Ishikawa (cell line): ENCODE measurements around the gene GCG.

Source experiments
- CEBPB ChIP-seq: IDR thresholded peaks from 2 replicates; pipeline ENCODE4 v1.6.1; 2012
- CREB1 ChIP-seq: IDR thresholded peaks from 2 replicates; pipeline ENCODE4 v1.6.1; 2012; ENCODE audit warnings: low read depth
- EGR1 ChIP-seq: IDR thresholded peaks from 2 replicates; pipeline ENCODE4 v1.6.1; 2012
- EP300 ChIP-seq: IDR thresholded peaks from 2 replicates; pipeline ENCODE4 v1.6.1; 2012; ENCODE audit warnings: borderline replicate concordance
- FOXM1 ChIP-seq: IDR thresholded peaks from 2 replicates; pipeline ENCODE4 v1.6.1; 2012; ENCODE audit warnings: low read depth, borderline replicate concordance
- NFIC ChIP-seq: IDR thresholded peaks from 2 replicates; pipeline ENCODE4 v1.6.1; 2012
- RAD21 ChIP-seq: IDR thresholded peaks from 2 replicates; pipeline ENCODE4 v1.6.1; 2012; ENCODE audit warnings: low read depth
- REST ChIP-seq: IDR thresholded peaks from 2 replicates; pipeline ENCODE4 v1.6.1; 2012; ENCODE audit warnings: low read depth, mild to moderate bottlenecking
- TAF1 ChIP-seq: IDR thresholded peaks from 2 replicates; pipeline ENCODE4 v1.6.1; 2012; ENCODE audit warnings: low read depth, mild to moderate bottlenecking
- TCF12 ChIP-seq: IDR thresholded peaks from 2 replicates; pipeline ENCODE4 v1.6.1; 2012; ENCODE audit warnings: low read depth
- TEAD4 ChIP-seq: IDR thresholded peaks from 2 replicates; pipeline ENCODE4 v1.6.1; 2012
- USF1 ChIP-seq: IDR thresholded peaks from 2 replicates; pipeline ENCODE4 v1.6.1; 2012
- YY1 ChIP-seq: IDR thresholded peaks from 2 replicates; pipeline ENCODE4 v1.6.1; 2012; ENCODE audit warnings: low read depth
- ZBTB7A ChIP-seq: IDR thresholded peaks from 2 replicates; pipeline ENCODE4 v1.6.1; 2012; ENCODE audit warnings: low read depth
- TF ChIP-seq, protein P1 (sequence below): IDR thresholded peaks from 2 replicates; pipeline ENCODE4 v1.6.1; 2012

The GCG gene

DNA sequence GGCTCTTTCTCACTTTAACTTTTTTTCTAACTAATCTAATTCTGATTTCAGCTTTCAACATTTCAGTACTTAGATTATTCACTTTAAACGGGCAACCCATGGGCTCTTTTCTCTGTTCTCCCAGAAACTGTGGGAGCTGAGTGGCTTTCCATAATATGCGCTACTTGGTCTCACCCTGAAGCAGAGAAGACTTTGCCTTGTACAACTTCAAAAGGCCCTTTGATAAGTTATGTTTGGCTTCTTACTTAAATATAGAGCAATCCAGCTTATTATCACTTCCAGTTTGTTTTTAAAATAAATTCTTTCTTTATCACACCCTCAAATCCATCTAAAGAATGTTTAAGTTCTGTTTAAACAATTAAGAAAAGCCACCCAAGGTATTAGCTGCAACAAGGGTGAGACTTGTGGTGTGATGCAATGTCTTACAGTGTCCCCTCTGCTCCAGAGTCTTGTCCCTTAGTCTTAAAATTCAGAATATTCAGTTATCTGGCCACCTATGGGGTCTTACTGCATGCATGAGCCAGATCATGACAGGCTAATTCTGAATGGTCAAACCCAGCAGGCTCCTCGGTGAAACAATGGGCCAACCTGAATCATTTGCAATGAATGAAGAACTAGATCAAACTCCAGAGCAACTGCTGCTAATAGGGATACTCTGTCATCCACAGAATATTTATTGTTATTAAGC, 38.8 kb downstream of the GCG start:
- peak; percentile 24; the same call in 1 of the 2 replicates for TF ChIP-seq EP300
- no peak for TF ChIP-seq EGR1
- no peak for TF ChIP-seq YY1
- TF ChIP-seq CEBPB = 0 out of 2 replicates have a peak, but pooled peaks have one; percentile 3
- TF ChIP-seq USF1 = no peak
- no peak for TF ChIP-seq CREB1
- no peak for TF ChIP-seq ZBTB7A
- no peak for TF ChIP-seq FOXM1
- no peak for TF ChIP-seq TCF12
- TF ChIP-seq NFIC = 0 out of 2 replicates have a peak, but pooled peaks have one; percentile 28
- TF ChIP-seq TEAD4 = no peak
- TF ChIP-seq, protein P1, sequence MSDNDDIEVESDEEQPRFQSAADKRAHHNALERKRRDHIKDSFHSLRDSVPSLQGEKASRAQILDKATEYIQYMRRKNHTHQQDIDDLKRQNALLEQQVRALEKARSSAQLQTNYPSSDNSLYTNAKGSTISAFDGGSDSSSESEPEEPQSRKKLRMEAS = no peak
- TF ChIP-seq RAD21 = no peak
- no peak for TF ChIP-seq REST
- no peak for TF ChIP-seq TAF1

DNA sequence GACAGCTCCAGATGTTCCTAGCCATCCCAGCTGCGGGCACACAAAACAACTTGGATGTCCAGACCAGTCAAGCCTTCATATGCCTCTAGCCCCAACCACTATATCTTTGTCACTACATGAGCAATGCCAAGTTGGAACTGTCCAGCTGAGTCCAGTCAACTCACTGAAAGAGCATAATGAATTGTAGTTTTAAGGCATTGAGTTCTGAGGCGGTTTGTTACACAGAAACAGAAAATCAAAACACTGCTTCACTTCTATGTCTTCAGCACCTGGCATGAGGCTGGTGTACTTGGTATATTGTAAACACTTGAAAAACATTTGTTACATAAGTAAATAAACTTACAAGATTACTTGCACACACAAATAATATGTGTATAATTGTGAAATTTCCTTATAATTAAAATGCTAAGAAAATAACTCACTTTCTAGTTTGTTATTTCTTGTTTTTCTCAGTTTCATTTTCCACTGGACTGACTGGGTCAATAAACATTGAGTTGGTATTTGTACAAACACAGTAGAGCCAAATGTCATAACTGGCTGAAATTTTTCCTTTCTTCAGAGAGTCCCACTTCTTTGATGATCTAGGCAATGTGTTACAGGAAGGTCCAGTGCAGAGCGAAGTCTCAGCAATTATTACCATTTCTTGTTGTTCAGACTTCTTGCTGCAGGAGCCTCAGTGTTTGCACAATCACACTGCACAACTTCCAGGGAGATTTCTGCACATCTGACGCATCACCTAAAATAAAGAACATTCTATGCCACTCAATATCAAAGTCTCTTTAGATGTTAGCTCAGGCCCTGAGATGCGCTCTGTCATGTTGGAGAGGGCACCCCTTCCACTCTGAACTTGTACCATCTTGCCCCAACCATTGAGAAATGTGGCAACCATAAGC, 39.8 kb downstream of the GCG start:
- peak; percentile 69 for TF ChIP-seq REST
- TF ChIP-seq, protein P1 = no peak

- TF ChIP-seq YY1 (no peak), USF1 (no peak), TAF1 (no peak), CEBPB (no peak), TCF12 (no peak), EGR1 (no peak), TEAD4 (no peak)
Measured at GRCh38 chr2:162107361-162107901, 44.6 kb downstream of the GCG start.

GRCh38 chr2:162106746-162107145, 45.3 kb downstream of the GCG start:
- TF ChIP-seq EP300 = no peak
- TF ChIP-seq, protein P1 = no peak
- no peak for TF ChIP-seq TEAD4
- no peak for TF ChIP-seq TCF12
- TF ChIP-seq ZBTB7A = no peak
- no peak for TF ChIP-seq NFIC
- TF ChIP-seq TAF1 = no peak
- TF ChIP-seq EGR1 = no peak
- TF ChIP-seq CEBPB = no peak
- TF ChIP-seq YY1 = no peak
- no peak for TF ChIP-seq REST
- no peak for TF ChIP-seq USF1
